A673 (cell line): Measurements from ENCODE around the gene FAM234B.

Experiments
- EZH2 ChIP-seq: fragments of 200-600 bp; sonication (generic); IDR thresholded peaks from 2 replicates; pipeline ENCODE4 v1.6.1; 2017; ENCODE audit warnings: borderline replicate concordance, low read depth, mild to moderate bottlenecking, mixed read lengths, antibody characterized with exemption, low read length; ENCODE audit not compliant: poor library complexity, severe bottlenecking
- TF ChIP-seq, protein P1 (sequence below): fragments of 300-800, 200-600 bp; sonication (generic); conservative IDR thresholded peaks from 2 replicates; pipeline ENCODE4 v1.5.1; 2017; ENCODE audit warnings: low read depth, mild to moderate bottlenecking, antibody characterized with exemption, low read length, moderate library complexity, mixed read lengths

DNA sequence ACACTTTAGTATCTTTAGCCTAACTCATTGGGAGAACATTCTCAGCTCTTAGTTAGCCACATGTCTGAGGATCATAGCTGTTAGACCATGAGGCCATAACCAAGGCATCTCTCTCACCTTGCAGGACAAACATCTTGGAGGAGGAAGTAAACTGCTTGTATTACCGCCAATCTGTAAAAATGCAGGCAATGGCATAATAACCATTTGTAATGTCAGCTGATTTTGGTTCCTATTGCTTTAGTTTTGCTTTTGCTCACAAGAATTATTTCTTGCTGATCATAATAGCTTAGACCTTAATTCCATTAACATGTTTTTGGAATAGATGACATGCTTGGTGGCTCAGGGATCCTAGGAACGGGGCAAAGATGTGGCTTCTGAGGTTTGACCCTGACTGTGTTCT is 75.6 kb downstream of the FAM234B start:
- TF ChIP-seq, protein P1, sequence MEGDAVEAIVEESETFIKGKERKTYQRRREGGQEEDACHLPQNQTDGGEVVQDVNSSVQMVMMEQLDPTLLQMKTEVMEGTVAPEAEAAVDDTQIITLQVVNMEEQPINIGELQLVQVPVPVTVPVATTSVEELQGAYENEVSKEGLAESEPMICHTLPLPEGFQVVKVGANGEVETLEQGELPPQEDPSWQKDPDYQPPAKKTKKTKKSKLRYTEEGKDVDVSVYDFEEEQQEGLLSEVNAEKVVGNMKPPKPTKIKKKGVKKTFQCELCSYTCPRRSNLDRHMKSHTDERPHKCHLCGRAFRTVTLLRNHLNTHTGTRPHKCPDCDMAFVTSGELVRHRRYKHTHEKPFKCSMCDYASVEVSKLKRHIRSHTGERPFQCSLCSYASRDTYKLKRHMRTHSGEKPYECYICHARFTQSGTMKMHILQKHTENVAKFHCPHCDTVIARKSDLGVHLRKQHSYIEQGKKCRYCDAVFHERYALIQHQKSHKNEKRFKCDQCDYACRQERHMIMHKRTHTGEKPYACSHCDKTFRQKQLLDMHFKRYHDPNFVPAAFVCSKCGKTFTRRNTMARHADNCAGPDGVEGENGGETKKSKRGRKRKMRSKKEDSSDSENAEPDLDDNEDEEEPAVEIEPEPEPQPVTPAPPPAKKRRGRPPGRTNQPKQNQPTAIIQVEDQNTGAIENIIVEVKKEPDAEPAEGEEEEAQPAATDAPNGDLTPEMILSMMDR: no peak
- TF ChIP-seq EZH2: no peak
